HepG2 (cell line): ENCODE measurements around the gene SEC63. TPM values are rescaled to one million over a fixed set of nuclear protein-coding genes. Genes with fewer than 3 reads are reported as not detected.
A peak's percentile ranks its signal among the peaks of the same experiment; 100 is the strongest.

Source experiments
- ATAC-seq: fragments of 200-7000 bp; cut with Tn5 transposase; 3 replicates; pipeline ENCODE4 v1.9.1; 2020; ENCODE audit warnings: mild to moderate bottlenecking, moderate library complexity
- BruUV-seq: library from RNA; stranded (reverse); fragments of 400-500 nt; replicated peaks from 2 replicates; lab custom pipeline; 2021; lab: Mats Ljungman, UMichigan
- CTCF ChIA-PET: fragments of 300-600 bp; formaldehyde crosslinking; extraction: SDS; loops from one replicate; lab custom pipeline; 2021; ENCODE audit warnings: low total read pairs, inconsistent platforms, low intra/inter-chr PET ratio; lab: Yijun Ruan, JAX
- POLR2A ChIA-PET: fragments of 350-600 bp; sonication (Branson Sonifier 250); formaldehyde crosslinking; loops from one replicate; lab custom pipeline; 2020; ENCODE audit warnings: antibody characterized with exemption, inconsistent platforms; lab: Yijun Ruan, JAX
- DNase-seq: peaks from one replicate; pipeline ENCODE4 v3.0.0-alpha.2; 2015; ENCODE audit warnings: low spot score
- FAIRE-seq: peaks from 3 replicates; lab custom pipeline; 2011; peaks lifted over from hg19 to GRCh38; lab: Jason Lieb, UNC
- H2AFZ ChIP-seq: one replicate; pipeline ENCODE4 v1.6.1; 2011; ENCODE audit warnings: low read length, inconsistent platforms
- H3K27ac ChIP-seq: fragments of 300-600 bp; 3 replicates; pipeline ENCODE4 v1.8.0; 2011; ENCODE audit warnings: mixed run types, mild to moderate bottlenecking, mixed read lengths, low read length, inconsistent platforms; ENCODE audit not compliant: insufficient read depth; ENCODE audit errors: extremely low read length
- H3K27me3 ChIP-seq, 2 experiments: fragments of 200-600 bp in 1 of 2; 2 replicates in 1 of 2; 3 replicates in 1 of 2; pipeline versions ENCODE4 v1.6.0 to v1.8.0; 2011; ENCODE audit warnings: low read length in 2 of 2, mild to moderate bottlenecking in 2 of 2, moderate library complexity in 2 of 2, inconsistent platforms in 1 of 2; ENCODE audit not compliant: insufficient read depth in 2 of 2, control insufficient read depth in 1 of 2
- H3K36me3 ChIP-seq, 2 experiments: fragments of 200-600 bp in 1 of 2; replicated peaks in 1 of 2; 2 replicates in 1 of 2; 3 replicates in 1 of 2; pipeline versions ENCODE4 v1.5.1 to v1.8.0; 2011; ENCODE audit warnings: low read length in 2 of 2, inconsistent platforms in 1 of 2; ENCODE audit not compliant: insufficient read depth in 2 of 2, control insufficient read depth in 1 of 2
- H3K4me1 ChIP-seq: 2 replicates; pipeline ENCODE4 v1.5.1; 2012; ENCODE audit warnings: low read length, inconsistent platforms; ENCODE audit not compliant: insufficient read depth
- H3K4me2 ChIP-seq: 2 replicates; pipeline ENCODE4 v1.6.0; 2011; ENCODE audit warnings: low read depth, low read length, inconsistent platforms
- H3K4me3 ChIP-seq, 3 experiments: fragments of 200-600 bp in 1 of 3; sonication (generic), shearing (Covaris generic) in 1 of 3; replicated peaks in 1 of 3; 2 replicates each; pipeline ENCODE4 v1.5.1; 2011 to 2016; ENCODE audit warnings: low read length in 3 of 3, inconsistent platforms in 2 of 3, low read depth in 2 of 3, mild to moderate bottlenecking in 2 of 3, control low read depth in 1 of 3, mixed read lengths in 1 of 3; ENCODE audit not compliant: insufficient read depth in 1 of 3
- H3K79me2 ChIP-seq: one replicate; pipeline ENCODE4 v1.6.1; 2011; ENCODE audit warnings: low read length, inconsistent platforms; ENCODE audit not compliant: insufficient read depth
- H3K9ac ChIP-seq: 2 replicates; pipeline ENCODE4 v1.6.0; 2011; ENCODE audit warnings: mild to moderate bottlenecking, low read depth, low read length, inconsistent platforms; ENCODE audit not compliant: insufficient read depth
- H3K9me3 ChIP-seq: 2 replicates; pipeline ENCODE4 v1.5.1; 2012; ENCODE audit warnings: mild to moderate bottlenecking, low read length
- H4K20me1 ChIP-seq: 2 replicates; pipeline ENCODE4 v1.6.0; 2011; ENCODE audit warnings: inconsistent platforms, mild to moderate bottlenecking, low read length, moderate library complexity; ENCODE audit not compliant: insufficient read depth
- ARNT2 ChIP-seq: sonication (generic); formaldehyde crosslinking; IDR thresholded peaks from 2 replicates; pipeline ENCODE4 v1.8.0; 2022; ENCODE audit warnings: mild to moderate bottlenecking, low read depth, missing genetic modification reagents, moderate library complexity
- BCL6 ChIP-seq: IDR thresholded peaks from 2 replicates; pipeline ENCODE4 v1.6.1; 2016; ENCODE audit warnings: missing genetic modification reagents, missing compliant biosample characterization
- ELF3 ChIP-seq: IDR thresholded peaks from 2 replicates; pipeline ENCODE4 v1.6.1; 2016; ENCODE audit warnings: missing genetic modification reagents, missing compliant biosample characterization
- HOXA7 ChIP-seq: sonication (generic); formaldehyde crosslinking; IDR thresholded peaks from 2 replicates; pipeline ENCODE4 v1.8.1; 2022; ENCODE audit warnings: mild to moderate bottlenecking, missing genetic modification reagents, moderate library complexity
- HOXD1 ChIP-seq: sonication (generic); formaldehyde crosslinking; IDR thresholded peaks from 2 replicates; pipeline ENCODE4 v1.5.0; 2020; ENCODE audit warnings: missing genetic modification reagents
- JARID2 ChIP-seq: sonication (generic); formaldehyde crosslinking; IDR thresholded peaks from 2 replicates; pipeline ENCODE4 v1.8.1; 2023; ENCODE audit warnings: missing genetic modification reagents, inconsistent platforms; ENCODE audit not compliant: insufficient replicate concordance
- KLF12 ChIP-seq: sonication (generic); formaldehyde crosslinking; IDR thresholded peaks from 2 replicates; pipeline ENCODE4 v1.4.0; 2020; ENCODE audit warnings: missing genetic modification reagents, borderline replicate concordance
- NFKB2 ChIP-seq: sonication (generic); formaldehyde crosslinking; IDR thresholded peaks from 2 replicates; pipeline ENCODE4 v1.4.0; 2020; ENCODE audit warnings: missing genetic modification reagents, borderline replicate concordance
- NFKBIZ ChIP-seq: IDR thresholded peaks from 2 replicates; pipeline ENCODE4 v1.6.1; 2018; ENCODE audit warnings: missing genetic modification reagents, missing compliant biosample characterization
- NR2F2 ChIP-seq: IDR thresholded peaks from 2 replicates; pipeline ENCODE4 v1.6.1; 2012; ENCODE audit warnings: low read depth, inconsistent platforms, borderline replicate concordance
- PAX8 ChIP-seq: sonication (generic); formaldehyde crosslinking; IDR thresholded peaks from 2 replicates; pipeline ENCODE4 v1.8.0; 2022; ENCODE audit warnings: mild to moderate bottlenecking, missing genetic modification reagents, borderline replicate concordance
- SIX1 ChIP-seq: sonication (generic); formaldehyde crosslinking; IDR thresholded peaks from 2 replicates; pipeline ENCODE4 v1.4.0; 2020; ENCODE audit warnings: missing genetic modification reagents, borderline replicate concordance
- SIX4 ChIP-seq: sonication (generic); formaldehyde crosslinking; IDR thresholded peaks from 2 replicates; pipeline ENCODE4 v1.4.0; 2020; ENCODE audit warnings: missing genetic modification reagents
- TRIM22 ChIP-seq: fragments of 450-650 bp; IDR thresholded peaks from 2 replicates; pipeline ENCODE4 v1.6.1; 2017
- XRCC5 ChIP-seq: fragments of 200-400 bp; formaldehyde crosslinking; optimal IDR thresholded peaks from 2 replicates; pipeline ENCODE3; 2017; ENCODE audit warnings: mild to moderate bottlenecking, low read length
- ZFY ChIP-seq: sonication (generic); formaldehyde crosslinking; IDR thresholded peaks from 2 replicates; pipeline ENCODE4 v1.4.0; 2020; ENCODE audit warnings: missing genetic modification reagents
- ZMAT5 ChIP-seq: sonication (generic); formaldehyde crosslinking; IDR thresholded peaks from 2 replicates; pipeline ENCODE4 v1.5.0; 2020; ENCODE audit warnings: mild to moderate bottlenecking, low read depth, missing genetic modification reagents, borderline replicate concordance
- ZNF260 ChIP-seq: sonication (generic); formaldehyde crosslinking; IDR thresholded peaks from 2 replicates; pipeline ENCODE4 v1.4.0; 2020; ENCODE audit warnings: missing genetic modification reagents, low read depth, mild to moderate bottlenecking, borderline replicate concordance
- ZNF292 ChIP-seq: sonication (generic); formaldehyde crosslinking; IDR thresholded peaks from 2 replicates; pipeline ENCODE4 v1.8.1; 2022; ENCODE audit warnings: mild to moderate bottlenecking, low read depth, missing genetic modification reagents, borderline replicate concordance
- ZNF329 ChIP-seq: sonication (generic); formaldehyde crosslinking; IDR thresholded peaks from 2 replicates; pipeline ENCODE4 v1.9.0; 2021; ENCODE audit warnings: low read depth, mild to moderate bottlenecking, missing genetic modification reagents
- ZNF441 ChIP-seq: sonication (generic); formaldehyde crosslinking; IDR thresholded peaks from 2 replicates; pipeline ENCODE4 v1.7.0; 2021; ENCODE audit warnings: missing genetic modification reagents, borderline replicate concordance
- ZNF749 ChIP-seq: sonication (generic); formaldehyde crosslinking; IDR thresholded peaks from 2 replicates; pipeline ENCODE4 v1.8.0; 2022; ENCODE audit warnings: mild to moderate bottlenecking, missing genetic modification reagents, moderate library complexity, borderline replicate concordance
- WGBS: methylation state at CpG from one replicate; pipeline ENCODE4 v1.1.6; 2017; ENCODE audit warnings: low lambda C conversion rate; 5-methylcytosine and 5-hydroxymethylcytosine counted together
- in situ Hi-C: cut with HindIII; loops from 2 replicates; pipeline ENCODE4 v1.10.0; 2017; ENCODE audit warnings: low pct_unique_long_range_greater_than_20kb; ENCODE audit not compliant: extremely low pct_ligation_motif_present
- intact Hi-C: fragments of 100-400 bp; cut with micrococcal nuclease; formaldehyde crosslinking; loops from one replicate; pipeline ENCODE4 v1.10.0; 2022; ENCODE audit not compliant: unreplicated experiment
- polyA plus RNA-seq, 8 experiments: library from polyadenylated mRNA; depleted of rRNA in 3 of 8; stranded (reverse) in 7 of 8; unstranded in 1 of 8; fragments of >200 nt; fragmentation: Illumina TruSeq in 4 of 8; extraction: Trizol in 4 of 8; gene quantifications; 2 replicates each; pipeline versions ENCODE4 v1.2.1 to v1.2.3, GENCODE V29; 2011 to 2016; ENCODE audit warnings: low read depth in 4 of 8, missing spikeins in 1 of 8, mixed read lengths in 1 of 8; ENCODE audit not compliant: insufficient read depth in 1 of 8
- total RNA-seq, 5 experiments: library from RNA; depleted of rRNA; stranded (reverse); fragments of >200 nt; fragmentation: Illumina TruSeq; extraction: Trizol; gene quantifications; 2 replicates each; pipeline ENCODE4 v1.2.3, GENCODE V29; 2016; ENCODE audit warnings: low read depth in 1 of 5
- TF ChIP-seq, protein P1 (sequence below): sonication (generic); formaldehyde crosslinking; IDR thresholded peaks from 2 replicates; pipeline ENCODE4 v1.8.1; 2023; ENCODE audit warnings: missing genetic modification reagents, inconsistent platforms, borderline replicate concordance

SEC63 gene
- total and polyA plus RNA-seq, 2 of the 13 experiments (the other 11 are each of a cell fraction or from before 2014, with no cell fraction given) = 20.2 to 45.9 TPM

DNA sequence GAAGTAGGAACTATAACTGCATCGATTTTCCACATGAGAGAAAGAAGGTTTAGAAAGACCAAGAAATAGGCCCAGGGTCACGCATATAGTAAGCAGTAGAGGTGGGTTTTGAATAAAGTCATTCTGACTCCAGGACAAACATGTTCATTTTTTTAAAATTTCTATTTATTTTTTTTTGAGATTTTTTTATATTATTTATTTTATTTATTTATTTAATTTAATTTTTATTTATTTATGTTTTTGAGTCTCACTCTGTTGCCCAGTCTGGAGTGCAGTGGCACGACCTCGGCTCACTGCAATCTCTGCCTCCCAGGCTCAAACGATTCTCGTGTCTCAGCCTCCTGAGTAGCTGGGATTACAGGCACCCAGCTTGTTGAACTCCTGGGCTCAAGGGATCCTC is 13.2 kb upstream of the SEC63 start (continued):
- no peak for TF ChIP-seq SIX4 (CRISPR knock-in tag)
- TF ChIP-seq, all 625 proteins: peak for 0

- H2AFZ ChIP-seq = no peak overlapping the region
- ChIA-PET POLR2A (interaction anchor here (0.8 kb wide), 1 partner anchor 12 kb away, joined by 3 read pairs; the partner anchor contains the start of gene SEC63), CTCF (no interaction called here)
- ATAC-seq (peak; percentile 31), FAIRE-seq (no peak), DNase-seq (no peak)
- H4K20me1 ChIP-seq = no peaks in the 10 kb centered on the region
- 3% methylated on average over 5 of the region's 5 CpGs for WGBS
- no peaks in the 10 kb centered on the region for H3K79me2 ChIP-seq
- no peak overlapping the region for H3K27ac ChIP-seq
- no peak overlapping the region for H3K9ac ChIP-seq
- BruUV-seq = no TSS peak
- H3K4me3 ChIP-seq = peak overlapping the region in 1 of 3 experiments; percentile 8; a peak in 1 of 6 replicates
- in situ Hi-C loops = no loop called here
- H3K27me3 ChIP-seq = no peaks in the 10 kb centered on the region
- no peaks in the 10 kb centered on the region for H3K36me3 ChIP-seq
- H3K4me1 ChIP-seq = peaks cover 53% of the 10 kb centered on the region
- H3K9me3 ChIP-seq = no peaks in the 10 kb centered on the region
- peak overlapping the region; percentile 50 for H3K4me2 ChIP-seq
- intact Hi-C loops = loop anchor here (10.0 kb wide), 2 partner anchors 525 to 555 kb away; no protein-coding TSS in a partner anchor
- 0 out of 2 replicates have a peak, but pooled peaks have one; percentile 31 for TF ChIP-seq NR2F2
- TF ChIP-seq XRCC5 = no peak
- no peak for TF ChIP-seq JARID2
- TF ChIP-seq ZMAT5 (CRISPR knock-in tag) = no peak
- TF ChIP-seq, protein P1, sequence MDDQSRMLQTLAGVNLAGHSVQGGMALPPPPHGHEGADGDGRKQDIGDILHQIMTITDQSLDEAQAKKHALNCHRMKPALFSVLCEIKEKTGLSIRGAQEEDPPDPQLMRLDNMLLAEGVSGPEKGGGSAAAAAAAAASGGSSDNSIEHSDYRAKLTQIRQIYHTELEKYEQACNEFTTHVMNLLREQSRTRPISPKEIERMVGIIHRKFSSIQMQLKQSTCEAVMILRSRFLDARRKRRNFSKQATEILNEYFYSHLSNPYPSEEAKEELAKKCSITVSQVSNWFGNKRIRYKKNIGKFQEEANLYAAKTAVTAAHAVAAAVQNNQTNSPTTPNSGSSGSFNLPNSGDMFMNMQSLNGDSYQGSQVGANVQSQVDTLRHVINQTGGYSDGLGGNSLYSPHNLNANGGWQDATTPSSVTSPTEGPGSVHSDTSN (CRISPR knock-in tag) = no peak
- TF ChIP-seq BCL6 (CRISPR knock-in tag) = 0 out of 2 replicates have a peak, but pooled peaks have one; percentile 9
- TF ChIP-seq KLF12 (CRISPR knock-in tag) = no peak
- no peak for TF ChIP-seq ZNF441 (CRISPR knock-in tag)
- TF ChIP-seq ZNF749 (CRISPR knock-in tag) = no peak
- TF ChIP-seq ZFY (CRISPR knock-in tag) = no peak
- TF ChIP-seq ZNF292 (CRISPR knock-in tag) = peak; percentile 40; the same call in 1 of the 2 replicates
- TF ChIP-seq NFKB2 = no peak
- TF ChIP-seq HOXA7 (CRISPR knock-in tag) = no peak
- TF ChIP-seq ELF3 (CRISPR knock-in tag) = no peak
- no peak for TF ChIP-seq ZNF329 (CRISPR knock-in tag)
- no peak for TF ChIP-seq HOXD1 (CRISPR knock-in tag)
- no peak for TF ChIP-seq ZNF260 (CRISPR knock-in tag)
- no peak for TF ChIP-seq ARNT2 (CRISPR knock-in tag)
- TF ChIP-seq PAX8 (CRISPR knock-in tag) = no peak
- TF ChIP-seq SIX1 (CRISPR knock-in tag) = no peak
- TF ChIP-seq NFKBIZ (CRISPR knock-in tag) = no peak
- no peak for TF ChIP-seq TRIM22
Observed at GRCh38 chr6:107970255-107970654, 12.2 kb upstream of the SEC63 start.
